HCT116 (cell line): ENCODE measurements around the gene TOP2B.

Experiments used
- CBX3 ChIP-seq: IDR thresholded peaks from 2 replicates; pipeline ENCODE4 v1.6.1; 2012; ENCODE audit warnings: low read depth
- EGR1 ChIP-seq: IDR thresholded peaks from 2 replicates; pipeline ENCODE4 v1.6.1; 2012; ENCODE audit warnings: low read depth
- EZH2phosphoT487 ChIP-seq: fragments of 200-600 bp; IDR thresholded peaks from 2 replicates; pipeline ENCODE4 v1.6.1; 2018; ENCODE audit warnings: antibody characterized with exemption, borderline replicate concordance
- JUND ChIP-seq: IDR thresholded peaks from 2 replicates; pipeline ENCODE4 v1.6.1; 2012
- POLR2A ChIP-seq: IDR thresholded peaks from 2 replicates; pipeline ENCODE4 v1.7.0; 2011; ENCODE audit warnings: borderline replicate concordance; ENCODE audit not compliant: insufficient read depth, insufficient read length; ENCODE audit errors: extremely low read depth
- POLR2AphosphoS5 ChIP-seq: IDR thresholded peaks from 2 replicates; pipeline ENCODE4 v1.6.1; 2011; ENCODE audit warnings: mild to moderate bottlenecking, low read depth, low read length, moderate library complexity
- RAD21 ChIP-seq: IDR thresholded peaks from 2 replicates; pipeline ENCODE4 v1.6.1; 2012; ENCODE audit warnings: low read depth, mild to moderate bottlenecking
- SIN3A ChIP-seq: IDR thresholded peaks from 2 replicates; pipeline ENCODE4 v1.6.1; 2012; ENCODE audit warnings: low read depth
- SP1 ChIP-seq: IDR thresholded peaks from 2 replicates; pipeline ENCODE4 v1.6.1; 2012; ENCODE audit warnings: low read depth
- SRF ChIP-seq: IDR thresholded peaks from 2 replicates; pipeline ENCODE4 v1.6.1; 2012; ENCODE audit warnings: low read depth
- TCF7L2 ChIP-seq: IDR thresholded peaks from 2 replicates; pipeline ENCODE4 v1.7.0; 2011; ENCODE audit warnings: borderline replicate concordance, inconsistent platforms; ENCODE audit not compliant: insufficient read depth, insufficient read length; ENCODE audit errors: extremely low read depth
- YY1 ChIP-seq: IDR thresholded peaks from 2 replicates; pipeline ENCODE4 v1.6.1; 2011; ENCODE audit warnings: low read length, low read depth, moderate library complexity, mild to moderate bottlenecking; ENCODE audit not compliant: insufficient replicate concordance; ENCODE audit errors: extremely low read depth
- TF ChIP-seq, protein P1 (sequence below), 3 experiments: fragments of 200-600 bp in 1 of 3; sonication (generic) in 1 of 3; IDR thresholded peaks in 2 of 3; conservative IDR thresholded peaks in 1 of 3; 2 replicates each; pipeline ENCODE4 v1.5.1; 2012 to 2017; ENCODE audit warnings: low read depth in 2 of 3, low read length in 2 of 3, antibody characterized with exemption in 1 of 3, borderline replicate concordance in 1 of 3, control low read depth in 1 of 3, mild to moderate bottlenecking in 1 of 3, mixed read lengths in 1 of 3, mixed run types in 1 of 3, moderate library complexity in 1 of 3; ENCODE audit not compliant: insufficient read depth in 1 of 3
- TF ChIP-seq, protein P2 (sequence below): IDR thresholded peaks from 2 replicates; pipeline ENCODE4 v1.6.1; 2012

GRCh38 chr3:25689226-25689625, 24.5 kb upstream of the TOP2B start:
- TF ChIP-seq POLR2AphosphoS5: no peak
- no peak for TF ChIP-seq EZH2phosphoT487
- TF ChIP-seq, protein P1, sequence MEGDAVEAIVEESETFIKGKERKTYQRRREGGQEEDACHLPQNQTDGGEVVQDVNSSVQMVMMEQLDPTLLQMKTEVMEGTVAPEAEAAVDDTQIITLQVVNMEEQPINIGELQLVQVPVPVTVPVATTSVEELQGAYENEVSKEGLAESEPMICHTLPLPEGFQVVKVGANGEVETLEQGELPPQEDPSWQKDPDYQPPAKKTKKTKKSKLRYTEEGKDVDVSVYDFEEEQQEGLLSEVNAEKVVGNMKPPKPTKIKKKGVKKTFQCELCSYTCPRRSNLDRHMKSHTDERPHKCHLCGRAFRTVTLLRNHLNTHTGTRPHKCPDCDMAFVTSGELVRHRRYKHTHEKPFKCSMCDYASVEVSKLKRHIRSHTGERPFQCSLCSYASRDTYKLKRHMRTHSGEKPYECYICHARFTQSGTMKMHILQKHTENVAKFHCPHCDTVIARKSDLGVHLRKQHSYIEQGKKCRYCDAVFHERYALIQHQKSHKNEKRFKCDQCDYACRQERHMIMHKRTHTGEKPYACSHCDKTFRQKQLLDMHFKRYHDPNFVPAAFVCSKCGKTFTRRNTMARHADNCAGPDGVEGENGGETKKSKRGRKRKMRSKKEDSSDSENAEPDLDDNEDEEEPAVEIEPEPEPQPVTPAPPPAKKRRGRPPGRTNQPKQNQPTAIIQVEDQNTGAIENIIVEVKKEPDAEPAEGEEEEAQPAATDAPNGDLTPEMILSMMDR (IDR thresholded peaks at IDR 0.05 in 2 of 3, conservative IDR thresholded peaks at IDR 0.05 in 1 of 3; ENCODE audit: borderline replicate concordance in 1 of 3, insufficient read depth in 1 of 3, low read depth in 2 of 3, low read length in 2 of 3): no peak
- TF ChIP-seq CBX3: no peak
- TF ChIP-seq POLR2A: no peak
- TF ChIP-seq, protein P2, sequence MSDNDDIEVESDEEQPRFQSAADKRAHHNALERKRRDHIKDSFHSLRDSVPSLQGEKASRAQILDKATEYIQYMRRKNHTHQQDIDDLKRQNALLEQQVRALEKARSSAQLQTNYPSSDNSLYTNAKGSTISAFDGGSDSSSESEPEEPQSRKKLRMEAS: no peak
- TF ChIP-seq EGR1: no peak
- no peak for TF ChIP-seq SIN3A
- no peak for TF ChIP-seq SRF
- TF ChIP-seq TCF7L2: no peak
- no peak for TF ChIP-seq YY1
- TF ChIP-seq SP1: no peak
- no peak for TF ChIP-seq JUND
- TF ChIP-seq RAD21: no peak
